ENCODE results near the gene GBP2. TPM values are rescaled to one million over a fixed set of nuclear protein-coding genes. Genes with fewer than 3 reads are reported as not detected.
"Not testable (repeated sequence)": the region's sequence is repeated elsewhere in the genome, so short reads cannot be mapped to it uniquely, and the experiment has no call there.

Gene GBP2
- total RNA-seq, 1 donor from 2014 or later = not detected

- not testable (repeated sequence) for FAIRE-seq; DNase-seq (ENCODE audit: low spot score in 2 of 2)
These were observed 2.1 kb upstream of the GBP2 start for GRCh38 chr1:89128003-89128458.

GRCh38 chr1:89126602-89127565, 970 bp upstream of the GBP2 start:
- not testable (repeated sequence) for FAIRE-seq; DNase-seq (ENCODE audit: low spot score in 2 of 2)

DNA sequence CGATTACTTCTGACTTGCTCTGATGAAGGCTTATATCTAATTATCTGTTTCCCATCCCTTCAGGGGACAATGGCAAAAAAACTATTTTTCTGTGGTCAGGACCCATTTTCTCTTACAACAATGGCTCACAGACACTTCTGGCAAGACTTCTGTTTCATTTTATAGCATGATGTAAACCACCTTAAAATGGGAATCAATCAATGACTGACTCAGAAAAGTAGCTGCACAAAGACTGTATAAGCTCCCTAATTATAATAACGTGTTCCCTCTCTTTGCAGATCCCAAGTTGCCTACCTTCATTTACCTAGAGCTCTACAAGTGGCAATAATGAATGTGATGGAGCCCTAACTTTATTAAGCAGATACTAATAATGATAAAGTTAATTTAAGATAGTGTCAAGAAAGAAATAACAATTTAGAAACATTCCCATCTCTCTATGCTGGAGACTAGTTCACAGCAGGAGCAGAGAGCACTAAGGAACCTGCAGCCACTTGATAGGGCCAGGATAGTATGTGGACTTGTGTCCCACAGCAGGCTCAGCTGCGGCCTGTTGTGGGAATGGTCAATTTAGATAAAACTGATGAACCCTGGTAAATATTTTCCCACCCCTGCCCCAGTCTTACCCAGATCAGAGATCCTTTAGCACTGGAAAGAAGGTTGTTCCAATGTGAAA, 538 bp downstream of the GBP2 start:
- FAIRE-seq (no peak), DNase-seq (ENCODE audit: low spot score in 2 of 2) (no peak)

- no peak for DNase-seq (ENCODE audit: low spot score in 2 of 2)
- no peak for FAIRE-seq
These were observed 4.3 kb downstream of the GBP2 start for GRCh38 chr1:89121641-89122040.

DNA sequence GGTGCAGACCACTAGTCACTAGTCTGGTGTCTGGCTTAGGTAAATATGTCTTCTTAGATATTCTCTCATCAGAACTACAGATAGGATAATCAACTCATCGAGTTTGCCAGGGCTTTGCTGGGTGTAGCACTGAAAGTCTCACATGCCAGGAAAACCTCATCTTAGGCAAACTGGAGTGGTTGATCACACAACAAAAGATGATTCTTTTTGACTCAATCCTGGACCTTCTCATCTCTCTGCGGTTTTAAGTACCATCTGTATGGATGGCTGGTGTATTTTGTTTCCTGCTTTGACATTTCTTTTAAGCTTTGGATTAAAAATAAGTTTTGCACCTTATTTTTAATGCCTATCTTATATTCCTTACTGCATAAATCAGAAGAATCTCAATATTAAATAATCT, 11.3 kb downstream of the GBP2 start:
- no peak for FAIRE-seq
- DNase-seq (ENCODE audit: low spot score in 2 of 2) = no peak

- FAIRE-seq (no peak), DNase-seq (ENCODE audit: low spot score in 2 of 2) (no peak)
These were observed 12.9 kb downstream of the GBP2 start for GRCh38 chr1:89112871-89113613.

- FAIRE-seq (no peak), DNase-seq (ENCODE audit: low spot score in 2 of 2) (no peak)
These were observed 21.2 kb downstream of the GBP2 start for GRCh38 chr1:89104687-89105086.

GRCh38 chr1:89104147-89104546, 21.8 kb downstream of the GBP2 start:
- DNase-seq (ENCODE audit: low spot score in 2 of 2) (no peak), FAIRE-seq (no peak)

GRCh38 chr1:89102021-89102420, 23.9 kb downstream of the GBP2 start:
- FAIRE-seq (no peak), DNase-seq (ENCODE audit: low spot score in 2 of 2) (no peak)

DNA sequence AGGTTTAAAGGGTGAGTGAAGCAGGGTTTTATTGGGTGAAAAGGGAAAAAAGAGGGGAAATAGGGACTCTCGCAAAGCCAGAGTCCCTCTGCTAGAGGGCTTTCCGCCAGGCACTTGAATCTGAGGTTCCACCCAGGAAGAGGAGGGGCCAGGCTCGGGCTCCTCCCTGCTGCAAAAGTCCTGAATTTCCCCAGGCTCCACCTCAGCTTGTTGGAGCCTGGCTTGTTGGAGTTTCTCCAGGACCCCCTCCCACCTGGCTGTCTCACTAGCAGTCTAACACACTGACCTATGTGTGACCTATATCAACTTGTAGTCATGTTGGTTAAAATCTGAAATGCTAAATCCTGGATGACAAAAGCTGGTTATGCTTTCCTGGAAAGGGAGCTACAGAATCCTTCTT, 25.5 kb downstream of the GBP2 start:
- FAIRE-seq (no peak), DNase-seq (ENCODE audit: low spot score in 2 of 2) (no peak)

GRCh38 chr1:89098857-89099256, 27.1 kb downstream of the GBP2 start:
- no peak for FAIRE-seq
- DNase-seq (ENCODE audit: low spot score in 2 of 2) = no peak

DNA sequence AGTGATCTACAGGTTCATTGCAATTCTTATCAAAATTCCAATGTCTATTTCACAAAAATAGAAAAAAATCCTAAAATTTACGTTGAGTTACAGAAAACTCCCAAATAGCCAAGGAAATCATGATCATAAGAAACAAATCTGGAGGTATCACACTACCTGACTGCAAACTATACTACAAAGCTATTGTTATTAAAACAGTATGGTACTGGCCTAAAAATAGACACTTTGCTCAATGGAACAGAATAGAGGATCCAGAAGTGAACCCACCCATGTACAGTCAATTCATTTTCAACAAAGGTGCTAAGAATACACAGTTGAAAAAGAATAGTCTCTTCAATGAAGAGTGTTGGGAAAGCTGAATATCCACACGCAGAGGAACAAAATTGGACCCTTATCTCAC, 30.2 kb downstream of the GBP2 start:
- FAIRE-seq (no peak), DNase-seq (ENCODE audit: low spot score in 2 of 2) (no peak)

- FAIRE-seq (no peak), DNase-seq (ENCODE audit: low spot score in 2 of 2) (no peak)
These were observed 36.0 kb downstream of the GBP2 start for GRCh38 chr1:89089962-89090361.

DNA sequence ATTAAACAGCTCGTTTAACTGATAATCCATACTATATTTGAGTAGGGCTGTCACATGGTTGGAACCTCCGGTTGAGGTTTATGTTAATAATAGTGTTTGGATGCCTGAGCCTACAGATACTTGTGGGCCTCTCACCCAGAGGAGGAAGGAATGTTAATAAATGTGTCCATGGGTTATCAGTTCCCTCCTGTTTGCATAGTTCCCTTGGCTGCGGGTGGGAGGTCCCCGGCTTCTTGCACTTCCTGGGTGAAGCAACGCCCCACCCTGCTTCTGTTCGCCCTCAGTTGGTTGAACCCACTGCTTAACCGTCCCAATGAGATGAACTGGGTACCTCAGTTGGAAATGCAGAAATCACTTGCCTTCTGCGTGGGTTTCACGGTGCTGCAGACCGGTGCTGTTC, 37.3 kb downstream of the GBP2 start:
- FAIRE-seq (no peak), DNase-seq (ENCODE audit: low spot score in 2 of 2) (no peak)

GRCh38 chr1:89087241-89087640, 38.7 kb downstream of the GBP2 start:
- FAIRE-seq = no peak
- no peak for DNase-seq (ENCODE audit: low spot score in 2 of 2)

- no peak for FAIRE-seq
- peak in 1 of 2 donors; percentile 16 for DNase-seq (ENCODE audit: low spot score in 2 of 2)
These were observed 40.1 kb downstream of the GBP2 start for GRCh38 chr1:89085781-89086180.

GRCh38 chr1:89081005-89081404, 44.9 kb downstream of the GBP2 start:
- FAIRE-seq (no peak), DNase-seq (ENCODE audit: low spot score in 2 of 2) (no peak)

DNA sequence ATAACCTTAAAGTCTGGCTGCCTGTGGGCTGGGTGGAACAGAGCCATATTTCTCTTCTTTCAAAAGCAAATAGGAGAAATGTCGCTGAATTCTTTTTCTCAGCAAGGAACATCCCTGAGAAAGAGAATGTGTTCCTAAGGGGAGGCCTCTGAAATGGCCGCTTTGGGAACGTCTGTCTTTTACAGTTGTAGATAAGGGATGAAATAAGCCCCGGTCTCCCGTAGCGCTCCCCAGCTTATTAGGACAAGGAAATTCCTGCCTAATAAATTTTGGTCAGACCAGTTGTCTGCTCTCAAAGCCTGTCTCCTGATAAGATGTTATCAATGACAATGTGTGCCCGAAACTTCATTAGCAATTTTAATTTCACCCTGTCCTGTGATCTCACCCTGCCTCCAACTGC, 45.8 kb downstream of the GBP2 start:
- not testable (repeated sequence) for DNase-seq (ENCODE audit: low spot score in 2 of 2); FAIRE-seq

- not testable (repeated sequence) for FAIRE-seq; DNase-seq (ENCODE audit: low spot score in 2 of 2)
These were observed 53.3 kb downstream of the GBP2 start for GRCh38 chr1:89072466-89073065.

- FAIRE-seq (no peak), DNase-seq (ENCODE audit: low spot score in 2 of 2) (no peak)
These were observed 55.4 kb downstream of the GBP2 start for GRCh38 chr1:89070509-89070908.
